ENCODE measurements around the gene CDK14. TPM values are rescaled to one million over a fixed set of nuclear protein-coding genes. Genes with fewer than 3 reads are reported as not detected.

Gene CDK14
- total RNA-seq, 1 donor from 2014 or later: 131 TPM

- H3K36me3 Mint-ChIP-seq (ENCODE audit: unreplicated experiment): peaks cover 33% of the 10 kb centered on the region
- H3K4me1 Mint-ChIP-seq (ENCODE audit: unreplicated experiment): peaks cover 32% of the 10 kb centered on the region
- no peak for DNase-seq (ENCODE audit: extremely low spot score, unreplicated experiment)
- TF ChIP-seq CTCF (IDR thresholded peaks at IDR 0.05): no peak
- no peak overlapping the region for H3K27ac Mint-ChIP-seq (ENCODE audit: unreplicated experiment)
- H3K4me3 Mint-ChIP-seq (ENCODE audit: unreplicated experiment): no peak overlapping the region
- no peaks in the 10 kb centered on the region for H3K27me3 Mint-ChIP-seq (ENCODE audit: unreplicated experiment)
- H3K9me3 Mint-ChIP-seq (ENCODE audit: unreplicated experiment): peaks cover 33% of the 10 kb centered on the region
Measured at GRCh38 chr7:90642978-90643377, 46.9 kb downstream of the CDK14 start.

GRCh38 chr7:90645784-90646183 is 49.7 kb downstream of the CDK14 start:
- TF ChIP-seq CTCF (IDR thresholded peaks at IDR 0.05): no peak
- no peaks in the 10 kb centered on the region for H3K27me3 Mint-ChIP-seq (ENCODE audit: unreplicated experiment)
- peaks cover 23% of the 10 kb centered on the region for H3K9me3 Mint-ChIP-seq (ENCODE audit: unreplicated experiment)
- DNase-seq (ENCODE audit: extremely low spot score, unreplicated experiment): no peak
- H3K36me3 Mint-ChIP-seq (ENCODE audit: unreplicated experiment): peaks cover 21% of the 10 kb centered on the region
- peak overlapping the region; percentile 42 for H3K27ac Mint-ChIP-seq (ENCODE audit: unreplicated experiment)
- peaks cover 46% of the 10 kb centered on the region for H3K4me1 Mint-ChIP-seq (ENCODE audit: unreplicated experiment)
- H3K4me3 Mint-ChIP-seq (ENCODE audit: unreplicated experiment): no peak overlapping the region

GRCh38 chr7:90648107-90648506 is 52.0 kb downstream of the CDK14 start:
- Mint-ChIP-seq H3K9me3 (ENCODE audit: unreplicated experiment) (peaks cover 13% of the 10 kb centered on the region), H3K4me3 (ENCODE audit: unreplicated experiment) (no peak overlapping the region), H3K36me3 (ENCODE audit: unreplicated experiment) (peaks cover 14% of the 10 kb centered on the region), H3K27ac (ENCODE audit: unreplicated experiment) (peak overlapping the region; percentile 72), H3K4me1 (ENCODE audit: unreplicated experiment) (peaks cover 42% of the 10 kb centered on the region), H3K27me3 (ENCODE audit: unreplicated experiment) (no peaks in the 10 kb centered on the region)
- TF ChIP-seq CTCF (IDR thresholded peaks at IDR 0.05): no peak
- DNase-seq (ENCODE audit: extremely low spot score, unreplicated experiment): no peak

- peak; percentile 8 for TF ChIP-seq CTCF (IDR thresholded peaks at IDR 0.05)
- Mint-ChIP-seq H3K27ac (ENCODE audit: unreplicated experiment) (peak overlapping the region; percentile 72), H3K4me3 (ENCODE audit: unreplicated experiment) (no peak overlapping the region), H3K36me3 (ENCODE audit: unreplicated experiment) (peaks cover 10% of the 10 kb centered on the region), H3K4me1 (ENCODE audit: unreplicated experiment) (peaks cover 38% of the 10 kb centered on the region), H3K27me3 (ENCODE audit: unreplicated experiment) (no peaks in the 10 kb centered on the region), H3K9me3 (ENCODE audit: unreplicated experiment) (peaks cover 6% of the 10 kb centered on the region)
- DNase-seq (ENCODE audit: extremely low spot score, unreplicated experiment): no peak
Measured at GRCh38 chr7:90648834-90649233, 52.7 kb downstream of the CDK14 start.

GRCh38 chr7:90654718-90655427 is 58.8 kb downstream of the CDK14 start:
- DNase-seq (ENCODE audit: extremely low spot score, unreplicated experiment): no peak
- peaks cover 4% of the 10 kb centered on the region for H3K36me3 Mint-ChIP-seq (ENCODE audit: unreplicated experiment)
- no peak overlapping the region for H3K4me3 Mint-ChIP-seq (ENCODE audit: unreplicated experiment)
- H3K27me3 Mint-ChIP-seq (ENCODE audit: unreplicated experiment): no peaks in the 10 kb centered on the region
- H3K9me3 Mint-ChIP-seq (ENCODE audit: unreplicated experiment): peaks cover 3% of the 10 kb centered on the region
- peak overlapping the region; percentile 14 for H3K27ac Mint-ChIP-seq (ENCODE audit: unreplicated experiment)
- no peak for TF ChIP-seq CTCF (IDR thresholded peaks at IDR 0.05)
- peaks cover 38% of the 10 kb centered on the region for H3K4me1 Mint-ChIP-seq (ENCODE audit: unreplicated experiment)

All from osteocyte (in vitro differentiated cells).